Measurements from ENCODE around the gene CTAGE9.

GRCh38 chr6:131669891-131670290 lies 40.9 kb downstream of the CTAGE9 start:
- TF ChIP-seq CTCF (IDR thresholded peaks at IDR 0.05 in 4 of 5, conservative IDR thresholded peaks at IDR 0.05 in 1 of 5) (no peak), POLR2A (IDR thresholded peaks at IDR 0.05) (no peak)

Measured in gastrocnemius medialis (tissue), 4 donors.